Activated T-helper 1 cell treated with anti-CD3 and anti-CD28 coated beads, Interleukin-12 subunit alpha, Interleukin-12 subunit beta, Interleukin-2, Interleukin-4 antibody, amounts not matched to agents 30 ng/mL and 10 ng/mL and 1 ng/mL, durations not matched to agents 14 hours and 24 hours and 36 hours (primary cell): ENCODE data around the gene CDC42EP4. TPM values are rescaled to one million over a fixed set of nuclear protein-coding genes. Genes with fewer than 3 reads are reported as not detected.

Experiments
- DNase-seq: peaks from one replicate; pipeline ENCODE4 v3.0.0; 2021; ENCODE audit warnings: low spot score
- H3K27ac Mint-ChIP-seq: one replicate; pipeline ENCODE4 v1.8.0; 2021; ENCODE audit warnings: mild to moderate bottlenecking, mixed read lengths
- H3K27me3 Mint-ChIP-seq: one replicate; pipeline ENCODE4 v1.8.0; 2022; ENCODE audit warnings: mild to moderate bottlenecking, moderate library complexity, mixed read lengths; ENCODE audit not compliant: insufficient read depth
- H3K36me3 Mint-ChIP-seq: one replicate; pipeline ENCODE4 v1.8.0; 2021; ENCODE audit warnings: low read depth, mixed read lengths
- H3K4me1 Mint-ChIP-seq: one replicate; pipeline ENCODE4 v1.8.0; 2021; ENCODE audit warnings: low read depth, mixed read lengths
- H3K4me3 Mint-ChIP-seq: one replicate; pipeline ENCODE4 v1.8.0; 2021; ENCODE audit warnings: mild to moderate bottlenecking, moderate library complexity, mixed read lengths
- H3K9me3 Mint-ChIP-seq: one replicate; pipeline ENCODE4 v1.8.0; 2021; ENCODE audit warnings: mixed read lengths
- intact Hi-C: fragments of 100-400 bp; cut with micrococcal nuclease; formaldehyde crosslinking; loops from one replicate; pipeline ENCODE4 v1.15.1; 2024
- total RNA-seq: library from RNA; stranded (reverse); gene quantifications from 2 replicates; pipeline ENCODE4 v1.2.3, GENCODE V29; 2022

CDC42EP4 gene
- total RNA-seq, 1 donor from 2014 or later, result 1.1 TPM

GRCh38 chr17:73255671-73256181 is 56.1 kb downstream of the CDC42EP4 start:
- Mint-ChIP-seq H3K36me3 (no peaks in the 10 kb centered on the region), H3K4me3 (no peak overlapping the region), H3K27me3 (no peaks in the 10 kb centered on the region), H3K4me1 (no peaks in the 10 kb centered on the region), H3K9me3 (no peaks in the 10 kb centered on the region), H3K27ac (no peak overlapping the region)
- intact Hi-C loops, result loop anchor here (1.0 to 10.0 kb wide), 4 partner anchors 56 to 701 kb away; no protein-coding TSS in a partner anchor
- peak; percentile 22 for DNase-seq

- H3K27ac Mint-ChIP-seq, result no peak overlapping the region
- intact Hi-C loops, result loop anchor here (10.0 kb wide), 1 partner anchor 697 kb away; no protein-coding TSS in a partner anchor
- H3K4me1 Mint-ChIP-seq, result no peaks in the 10 kb centered on the region
- H3K4me3 Mint-ChIP-seq, result no peak overlapping the region
- no peaks in the 10 kb centered on the region for H3K36me3 Mint-ChIP-seq
- DNase-seq, result no peak
- H3K9me3 Mint-ChIP-seq, result no peaks in the 10 kb centered on the region
- H3K27me3 Mint-ChIP-seq, result no peaks in the 10 kb centered on the region
These were observed 59.9 kb downstream of the CDC42EP4 start for GRCh38 chr17:73251871-73252270.

GRCh38 chr17:73250851-73251640 is 60.8 kb downstream of the CDC42EP4 start:
- H3K27me3 Mint-ChIP-seq, result no peaks in the 10 kb centered on the region
- no peak for DNase-seq
- no peaks in the 10 kb centered on the region for H3K4me1 Mint-ChIP-seq
- no peak overlapping the region for H3K4me3 Mint-ChIP-seq
- H3K36me3 Mint-ChIP-seq, result peaks cover 2% of the 10 kb centered on the region
- no peak overlapping the region for H3K27ac Mint-ChIP-seq
- H3K9me3 Mint-ChIP-seq, result no peaks in the 10 kb centered on the region
- intact Hi-C loops, result loop anchor here (10.0 kb wide), 1 partner anchor 696 kb away; no protein-coding TSS in a partner anchor

GRCh38 chr17:73249700-73250099 is 62.1 kb downstream of the CDC42EP4 start:
- Mint-ChIP-seq H3K9me3 (no peaks in the 10 kb centered on the region), H3K4me1 (no peaks in the 10 kb centered on the region), H3K36me3 (peaks cover 5% of the 10 kb centered on the region), H3K27ac (no peak overlapping the region), H3K4me3 (no peak overlapping the region), H3K27me3 (no peaks in the 10 kb centered on the region)
- intact Hi-C loops, result loop anchor here (10.0 kb wide), 1 partner anchor 695 kb away; no protein-coding TSS in a partner anchor
- no peak for DNase-seq

GRCh38 chr17:73248532-73248931 is 63.3 kb downstream of the CDC42EP4 start:
- Mint-ChIP-seq H3K27me3 (no peaks in the 10 kb centered on the region), H3K4me3 (no peak overlapping the region), H3K4me1 (no peaks in the 10 kb centered on the region), H3K36me3 (peaks cover 5% of the 10 kb centered on the region), H3K27ac (no peak overlapping the region), H3K9me3 (no peaks in the 10 kb centered on the region)
- no peak for DNase-seq
- intact Hi-C loops, result no loop called here

GRCh38 chr17:73247726-73248125 is 64.1 kb downstream of the CDC42EP4 start:
- H3K9me3 Mint-ChIP-seq, result no peaks in the 10 kb centered on the region
- no peak overlapping the region for H3K27ac Mint-ChIP-seq
- H3K27me3 Mint-ChIP-seq, result no peaks in the 10 kb centered on the region
- no peak overlapping the region for H3K4me3 Mint-ChIP-seq
- H3K36me3 Mint-ChIP-seq, result peaks cover 5% of the 10 kb centered on the region
- H3K4me1 Mint-ChIP-seq, result no peaks in the 10 kb centered on the region
- intact Hi-C loops, result no loop called here
- DNase-seq, result no peak

GRCh38 chr17:73240561-73240960 is 71.2 kb downstream of the CDC42EP4 start:
- H3K9me3 Mint-ChIP-seq, result no peaks in the 10 kb centered on the region
- intact Hi-C loops, result no loop called here
- H3K4me3 Mint-ChIP-seq, result no peak overlapping the region
- no peak for DNase-seq
- H3K27me3 Mint-ChIP-seq, result no peaks in the 10 kb centered on the region
- peaks cover 17% of the 10 kb centered on the region for H3K4me1 Mint-ChIP-seq
- H3K36me3 Mint-ChIP-seq, result peaks cover 23% of the 10 kb centered on the region
- H3K27ac Mint-ChIP-seq, result no peak overlapping the region

- intact Hi-C loops, result no loop called here
- peak overlapping the region; percentile 2 for H3K4me3 Mint-ChIP-seq
- no peak for DNase-seq
- no peaks in the 10 kb centered on the region for H3K27me3 Mint-ChIP-seq
- peaks cover 31% of the 10 kb centered on the region for H3K36me3 Mint-ChIP-seq
- H3K9me3 Mint-ChIP-seq, result no peaks in the 10 kb centered on the region
- peak overlapping the region; percentile 15 for H3K27ac Mint-ChIP-seq
- H3K4me1 Mint-ChIP-seq, result peaks cover 30% of the 10 kb centered on the region
These were observed 74.1 kb downstream of the CDC42EP4 start for GRCh38 chr17:73237714-73238113.

- H3K4me1 Mint-ChIP-seq, result peaks cover 48% of the 10 kb centered on the region
- H3K27ac Mint-ChIP-seq, result no peak overlapping the region
- intact Hi-C loops, result loop anchor here (5.0 kb wide), 2 partner anchors 642 to 978 kb away; partner anchors contain the start of gene TTYH2
- no peaks in the 10 kb centered on the region for H3K9me3 Mint-ChIP-seq
- H3K4me3 Mint-ChIP-seq, result peak overlapping the region; percentile 19
- peaks cover 25% of the 10 kb centered on the region for H3K36me3 Mint-ChIP-seq
- H3K27me3 Mint-ChIP-seq, result no peaks in the 10 kb centered on the region
- DNase-seq, result no peak
These were observed 77.1 kb downstream of the CDC42EP4 start for GRCh38 chr17:73234736-73235135.

Other genes starting within 250 kb of the CDC42EP4 start
- gene SLC39A11, start 219.3 kb downstream of the CDC42EP4 start, total RNA-seq, result 20.9 and 25.7 TPM in 2 replicates
- 0.29 and 0.44 TPM in 2 replicates for gene SSTR2, start 147.0 kb downstream of the CDC42EP4 start, total RNA-seq
- gene COG1, start 118.9 kb downstream of the CDC42EP4 start, total RNA-seq, result 34.3 and 37.1 TPM in 2 replicates
- gene CPSF4L, start 50.1 kb downstream of the CDC42EP4 start, total RNA-seq, result not detected in 2 replicates